OCI-LY7 (cell line): ENCODE measurements around the gene WDFY2.

Experiments used
- EZH2phosphoT487 ChIP-seq: fragments of 200-600 bp; sonication (generic); IDR thresholded peaks from 2 replicates; pipeline ENCODE4 v1.6.1; 2018; ENCODE audit warnings: low read depth, borderline replicate concordance, mild to moderate bottlenecking, mixed run types, antibody characterized with exemption, low read length, moderate library complexity, mixed read lengths
- TF ChIP-seq, protein P1 (sequence below): fragments of 200-600 bp; sonication (generic); conservative IDR thresholded peaks from 2 replicates; pipeline ENCODE4 v1.5.1; 2014; ENCODE audit warnings: mild to moderate bottlenecking, antibody characterized with exemption, low read length, moderate library complexity, mixed read lengths

GRCh38 chr13:51814825-51815650, 230.8 kb downstream of the WDFY2 start:
- TF ChIP-seq EZH2phosphoT487 = no peak
- TF ChIP-seq, protein P1, sequence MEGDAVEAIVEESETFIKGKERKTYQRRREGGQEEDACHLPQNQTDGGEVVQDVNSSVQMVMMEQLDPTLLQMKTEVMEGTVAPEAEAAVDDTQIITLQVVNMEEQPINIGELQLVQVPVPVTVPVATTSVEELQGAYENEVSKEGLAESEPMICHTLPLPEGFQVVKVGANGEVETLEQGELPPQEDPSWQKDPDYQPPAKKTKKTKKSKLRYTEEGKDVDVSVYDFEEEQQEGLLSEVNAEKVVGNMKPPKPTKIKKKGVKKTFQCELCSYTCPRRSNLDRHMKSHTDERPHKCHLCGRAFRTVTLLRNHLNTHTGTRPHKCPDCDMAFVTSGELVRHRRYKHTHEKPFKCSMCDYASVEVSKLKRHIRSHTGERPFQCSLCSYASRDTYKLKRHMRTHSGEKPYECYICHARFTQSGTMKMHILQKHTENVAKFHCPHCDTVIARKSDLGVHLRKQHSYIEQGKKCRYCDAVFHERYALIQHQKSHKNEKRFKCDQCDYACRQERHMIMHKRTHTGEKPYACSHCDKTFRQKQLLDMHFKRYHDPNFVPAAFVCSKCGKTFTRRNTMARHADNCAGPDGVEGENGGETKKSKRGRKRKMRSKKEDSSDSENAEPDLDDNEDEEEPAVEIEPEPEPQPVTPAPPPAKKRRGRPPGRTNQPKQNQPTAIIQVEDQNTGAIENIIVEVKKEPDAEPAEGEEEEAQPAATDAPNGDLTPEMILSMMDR = peak; percentile 96
